Midbrain (tissue), 1 donor: ENCODE results near the gene ICA1.
A peak's percentile ranks its signal among the peaks of the same experiment; 100 is the strongest.
"Not testable (repeated sequence)": the region's sequence is repeated elsewhere in the genome, so short reads cannot be mapped to it uniquely, and the experiment has no call there.

Experiments
- DNase-seq: peaks from one replicate; lab custom pipeline; 2025; lab: John Stamatoyannopoulos, UW

The ICA1 gene

DNA sequence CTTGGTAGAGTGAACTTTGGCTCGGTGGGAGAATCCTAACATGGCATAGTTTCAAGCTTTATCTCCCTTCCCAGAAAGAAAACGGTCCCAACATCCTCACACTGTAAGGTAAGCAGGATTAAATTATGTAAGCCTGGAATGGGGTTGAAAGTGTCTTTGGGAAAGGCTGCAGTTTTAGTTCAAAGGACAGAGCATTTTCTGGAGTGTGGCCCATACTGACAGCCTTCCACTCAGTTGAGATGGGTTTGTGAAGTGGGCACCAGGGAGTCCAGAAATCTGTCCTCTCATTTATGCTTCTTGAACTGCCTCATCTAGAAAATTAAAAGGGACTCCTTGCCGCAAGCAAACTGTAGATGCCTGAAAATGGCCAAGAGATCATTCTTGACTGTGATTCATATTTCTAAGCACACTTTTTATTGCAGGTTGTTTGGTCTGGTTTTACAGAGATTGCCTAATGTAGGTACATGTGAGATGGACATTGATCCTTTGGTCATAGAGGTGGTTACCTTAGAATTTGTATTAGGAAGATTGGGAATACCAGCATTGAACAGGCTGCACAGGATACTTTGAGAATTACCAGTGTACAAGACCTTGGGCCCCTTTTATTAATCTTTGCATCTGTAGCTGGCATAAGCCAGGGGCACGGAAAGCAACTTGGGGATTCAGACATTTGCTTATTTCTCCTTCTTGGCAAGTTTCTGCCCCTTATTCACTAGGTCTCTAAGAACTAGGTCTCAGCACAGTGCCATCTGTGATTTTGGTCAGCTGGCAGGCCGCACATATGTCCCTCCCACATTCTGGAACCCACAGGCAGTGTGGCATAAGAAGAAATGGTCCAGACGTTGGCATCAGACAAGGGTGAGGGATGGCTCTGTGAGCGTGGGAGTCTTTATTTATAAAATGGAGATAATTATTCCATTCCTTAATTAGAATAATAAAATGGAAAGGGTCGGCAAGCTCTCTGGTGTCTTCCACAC is 167.5 kb downstream of the ICA1 start:
- no peak for DNase-seq

DNA sequence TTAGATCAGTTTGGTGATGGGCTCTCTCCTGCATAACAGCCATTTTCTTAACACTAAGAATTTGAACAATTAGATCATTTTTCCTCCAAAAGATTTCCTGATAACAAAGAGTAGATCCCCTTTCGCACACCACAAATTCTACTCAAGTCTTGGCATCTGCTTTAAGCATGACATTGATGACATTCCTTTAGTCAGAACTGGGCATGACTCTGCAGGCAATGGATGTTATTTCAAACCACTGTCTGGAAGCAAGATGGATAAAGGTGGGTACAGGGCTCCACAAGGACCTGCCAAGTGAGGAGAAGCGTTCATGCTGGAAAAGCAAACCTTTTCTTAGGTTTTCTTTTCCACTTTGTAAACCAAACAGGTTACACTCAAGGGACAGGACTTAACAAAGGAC is 169.8 kb downstream of the ICA1 start:
- DNase-seq: no peak

- DNase-seq: no peak
Observed at GRCh38 chr7:8089036-8089780, 172.8 kb downstream of the ICA1 start.

DNA sequence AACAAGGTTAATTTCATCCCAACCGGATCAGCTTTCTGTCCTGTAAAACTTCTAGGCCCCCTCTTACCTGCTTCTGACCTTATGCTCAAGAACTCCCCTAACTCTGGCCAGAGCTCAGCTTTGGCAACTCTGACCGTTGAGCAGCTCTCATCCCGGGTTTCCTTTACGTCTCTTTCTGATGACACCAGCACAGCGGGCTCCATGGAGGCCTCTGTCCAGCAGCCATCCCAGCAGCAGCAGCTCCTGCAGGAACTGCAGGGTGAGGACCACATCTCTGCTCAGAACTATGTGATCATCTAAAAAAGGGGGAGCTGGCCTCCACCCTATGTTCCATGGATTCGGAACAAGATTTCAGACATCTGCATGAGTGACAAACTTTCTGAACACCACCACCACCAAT is 175.7 kb downstream of the ICA1 start:
- no peak for DNase-seq

GRCh38 chr7:8085420-8085819 is 176.5 kb downstream of the ICA1 start:
- no peak for DNase-seq

DNA sequence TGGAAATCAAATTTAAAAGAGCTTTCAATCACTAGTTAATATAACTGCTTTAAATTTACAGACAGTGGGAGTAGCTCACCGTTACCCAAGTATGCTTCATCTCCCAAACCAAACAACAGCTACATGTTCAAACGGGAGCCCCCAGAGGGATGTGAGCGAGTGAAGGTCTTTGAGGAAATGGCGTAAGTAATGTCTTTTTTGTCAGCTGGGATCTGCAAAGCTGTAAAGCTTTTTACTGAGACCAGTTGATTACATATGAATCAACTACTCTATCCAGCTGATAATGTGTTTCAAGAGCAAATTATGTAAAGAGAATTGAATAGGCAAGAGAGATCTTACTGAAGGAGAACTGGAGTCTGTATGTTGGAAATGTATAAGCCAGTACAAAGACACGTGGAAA is 177.1 kb downstream of the ICA1 start:
- no peak for DNase-seq

- no peak for DNase-seq
Observed at GRCh38 chr7:8082762-8083161, 179.2 kb downstream of the ICA1 start.

- DNase-seq: no peak
Observed at GRCh38 chr7:8078418-8078817, 183.5 kb downstream of the ICA1 start.

GRCh38 chr7:8070451-8071180 is 191.4 kb downstream of the ICA1 start:
- DNase-seq: no peak

- DNase-seq: peak; percentile 32
Observed at GRCh38 chr7:8068892-8069686, 192.9 kb downstream of the ICA1 start.

DNA sequence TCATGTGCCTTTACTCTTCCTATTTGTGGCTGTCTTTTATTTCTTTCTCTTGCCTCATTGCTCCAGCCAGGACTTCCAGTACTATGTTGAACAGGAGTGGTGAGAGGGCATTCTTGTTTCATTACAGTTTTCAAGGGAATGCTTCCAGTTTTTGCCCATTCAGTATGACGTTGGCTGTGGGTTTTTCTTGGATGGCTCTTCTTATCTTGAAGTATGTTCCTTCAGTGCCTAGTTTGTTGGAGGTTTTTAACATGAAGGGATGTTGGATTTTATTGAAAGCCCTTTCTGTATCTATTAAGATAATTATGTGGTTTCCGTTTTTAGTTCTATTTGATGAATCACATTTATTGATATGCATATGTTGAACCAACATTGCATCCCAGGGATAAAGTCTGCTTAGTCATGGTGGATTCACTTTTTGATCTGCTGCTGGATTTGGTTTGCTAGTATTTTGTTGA is 196.6 kb downstream of the ICA1 start:
- no peak for DNase-seq

- no peak for DNase-seq
Observed at GRCh38 chr7:8064828-8065227, 197.1 kb downstream of the ICA1 start.

GRCh38 chr7:8063706-8064297 is 198.2 kb downstream of the ICA1 start:
- DNase-seq: no peak

DNA sequence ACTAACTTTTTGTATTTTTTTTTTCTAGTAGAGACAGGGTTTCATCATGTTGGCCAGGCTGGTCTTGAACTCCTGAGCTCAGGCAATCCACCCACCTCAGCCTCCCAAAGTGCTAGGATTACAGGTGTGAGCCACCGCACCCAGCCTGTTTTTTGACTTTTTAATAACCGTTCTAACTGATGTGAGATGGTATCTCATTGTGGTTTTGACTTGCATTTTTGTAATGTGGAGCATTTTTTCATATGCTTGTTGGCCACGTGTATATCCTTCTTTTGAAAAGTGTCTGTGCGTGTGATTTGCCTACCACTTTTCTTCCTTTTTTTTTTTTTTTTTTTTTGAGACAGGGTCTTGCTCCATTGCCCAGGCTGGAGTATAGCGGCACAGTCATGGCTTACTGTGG is 198.7 kb downstream of the ICA1 start:
- not testable (repeated sequence) for DNase-seq
